ENCODE results near the gene CLDN9. TPM values are rescaled to one million over a fixed set of nuclear protein-coding genes. Genes with fewer than 3 reads are reported as not detected.
A peak's percentile ranks its signal among the peaks of the same experiment; 100 is the strongest.

The CLDN9 gene
- total RNA-seq, 1 experiment from 2014 or later = 1.3 TPM

- H3K27me3 Mint-ChIP-seq (ENCODE audit: low read depth) = peaks cover 25% of the 10 kb centered on the region
- Histone ChIP-seq H4K5ac (ENCODE audit: insufficient read length, low read depth, low read length) (no peak overlapping the region), H2BK5ac (ENCODE audit: insufficient read length, low read length) (no peak overlapping the region), H3K4ac (ENCODE audit: low read depth, low read length) (no peak overlapping the region), H3K27ac (ENCODE audit: insufficient read length, low read depth, low read length) (no peak overlapping the region), H2BK120ac (ENCODE audit: low read depth, low read length, poor library complexity, severe bottlenecking) (no peak overlapping the region), H3K79me1 (ENCODE audit: insufficient read depth, low read depth, low read length, poor library complexity, severe bottlenecking) (no peaks in the 10 kb centered on the region), H2BK15ac (ENCODE audit: low read depth, low read length) (no peak overlapping the region), H3K4me2 (ENCODE audit: insufficient read depth, insufficient read length, low read length) (no peak overlapping the region), H4K20me1 (ENCODE audit: control insufficient read depth, insufficient read depth, insufficient read length) (peaks cover 3% of the 10 kb centered on the region), H3K23me2 (ENCODE audit: insufficient read length, low read depth, low read length, poor library complexity, severe bottlenecking) (peaks cover 19% of the 10 kb centered on the region), H3K14ac (ENCODE audit: insufficient read depth, low read length) (no peak overlapping the region), H2BK20ac (ENCODE audit: low read depth, low read length, poor library complexity, severe bottlenecking) (no peak overlapping the region), H4K91ac (ENCODE audit: insufficient read length, low read depth, low read length) (no peak overlapping the region), H2AK5ac (ENCODE audit: insufficient read length, low read length) (no peak overlapping the region), H3T11ph (ENCODE audit: low read length) (no peak overlapping the region), H3K56ac (ENCODE audit: insufficient read length, low read depth, low read length) (no peak overlapping the region), H3K9me3 (ENCODE audit: control insufficient read depth, low read depth, low read length) (no peaks in the 10 kb centered on the region), H4K8ac (replicated peaks; ENCODE audit: insufficient read length, low read depth, low read length) (no peak overlapping the region), H2AFZ (ENCODE audit: low read length) (no peak overlapping the region), H3K9ac (ENCODE audit: extremely low read depth, insufficient read length, low read length) (no peak overlapping the region), H3K79me2 (ENCODE audit: insufficient read depth, low read length) (no peaks in the 10 kb centered on the region), H3K27me3 (ENCODE audit: insufficient read depth, low read length) (no peaks in the 10 kb centered on the region), H3K4me1 (ENCODE audit: insufficient read depth, low read length) (no peaks in the 10 kb centered on the region; the same call in 1 of the 2 replicates), H2BK12ac (ENCODE audit: insufficient read length, low read depth, low read length) (no peak overlapping the region), H3K23ac (ENCODE audit: insufficient read length, low read depth, low read length) (no peak overlapping the region), H3K18ac (ENCODE audit: insufficient read length, low read depth, low read length) (no peak overlapping the region)
- TF ChIP-seq, protein P1, sequence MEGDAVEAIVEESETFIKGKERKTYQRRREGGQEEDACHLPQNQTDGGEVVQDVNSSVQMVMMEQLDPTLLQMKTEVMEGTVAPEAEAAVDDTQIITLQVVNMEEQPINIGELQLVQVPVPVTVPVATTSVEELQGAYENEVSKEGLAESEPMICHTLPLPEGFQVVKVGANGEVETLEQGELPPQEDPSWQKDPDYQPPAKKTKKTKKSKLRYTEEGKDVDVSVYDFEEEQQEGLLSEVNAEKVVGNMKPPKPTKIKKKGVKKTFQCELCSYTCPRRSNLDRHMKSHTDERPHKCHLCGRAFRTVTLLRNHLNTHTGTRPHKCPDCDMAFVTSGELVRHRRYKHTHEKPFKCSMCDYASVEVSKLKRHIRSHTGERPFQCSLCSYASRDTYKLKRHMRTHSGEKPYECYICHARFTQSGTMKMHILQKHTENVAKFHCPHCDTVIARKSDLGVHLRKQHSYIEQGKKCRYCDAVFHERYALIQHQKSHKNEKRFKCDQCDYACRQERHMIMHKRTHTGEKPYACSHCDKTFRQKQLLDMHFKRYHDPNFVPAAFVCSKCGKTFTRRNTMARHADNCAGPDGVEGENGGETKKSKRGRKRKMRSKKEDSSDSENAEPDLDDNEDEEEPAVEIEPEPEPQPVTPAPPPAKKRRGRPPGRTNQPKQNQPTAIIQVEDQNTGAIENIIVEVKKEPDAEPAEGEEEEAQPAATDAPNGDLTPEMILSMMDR (conservative IDR thresholded peaks at IDR 0.05) = no peak
- peaks cover 0 to 7% (median 3%) of the 10 kb centered on the region in 3 experiments; a peak in 3 of 7 replicates for H3K36me3 Mint-ChIP-seq (ENCODE audit: insufficient read depth in 1 of 3, low read depth in 3 of 3)
- WGBS (ENCODE audit: extremely low coverage, insufficient read length, low lambda C conversion rate) = no CpG with 5 or more reads among the region's 39 CpGs
- peaks cover 17 to 23% of the 10 kb centered on the region in 2 experiments for H3K4me1 Mint-ChIP-seq
- no peak overlapping the region for H3K27ac Mint-ChIP-seq
- peak; percentile 32 for DNase-seq
- H3K4me3 Mint-ChIP-seq = no peak overlapping the region; a peak in 1 of 5 replicates
- no peaks in the 10 kb centered on the region; a peak in 1 of 5 replicates for H3K9me3 Mint-ChIP-seq
Measured at GRCh38 chr16:2966043-2966807, 46.5 kb upstream of the CLDN9 start.
